GM21825 (cell line): ENCODE data around the gene CLEC3B.

ENCODE experiments used
- ATAC-seq: cut with Tn5 transposase; IDR thresholded peaks from one replicate; pipeline ENCODE4 v1.9.1; 2021; ENCODE audit warnings: mild to moderate bottlenecking, moderate library complexity; ENCODE audit not compliant: unreplicated experiment

CLEC3B gene

GRCh38 chr3:45002720-45003119 lies 23.4 kb upstream of the CLEC3B start:
- no peak for ATAC-seq

GRCh38 chr3:45003406-45003805 lies 22.7 kb upstream of the CLEC3B start:
- ATAC-seq, result no peak

- ATAC-seq, result no peak
These were observed 22.2 kb upstream of the CLEC3B start for GRCh38 chr3:45003859-45004258.

- ATAC-seq, result no peak
These were observed 19.0 kb upstream of the CLEC3B start for GRCh38 chr3:45007091-45007490.

GRCh38 chr3:45008117-45008516 lies 18.0 kb upstream of the CLEC3B start:
- ATAC-seq, result no peak

GRCh38 chr3:45009868-45010267 lies 16.2 kb upstream of the CLEC3B start:
- ATAC-seq, result no peak

- no peak for ATAC-seq
These were observed 15.2 kb upstream of the CLEC3B start for GRCh38 chr3:45010811-45011333.

GRCh38 chr3:45011756-45012508 lies 14.2 kb upstream of the CLEC3B start:
- no peak for ATAC-seq

GRCh38 chr3:45012577-45012976 lies 13.5 kb upstream of the CLEC3B start:
- no peak for ATAC-seq

GRCh38 chr3:45016916-45017315 lies 9.2 kb upstream of the CLEC3B start:
- ATAC-seq, result no peak

- ATAC-seq, result no peak
These were observed 8.3 kb upstream of the CLEC3B start for GRCh38 chr3:45017821-45018220.

- no peak for ATAC-seq
These were observed 5.6 kb upstream of the CLEC3B start for GRCh38 chr3:45020534-45020933.

- ATAC-seq, result no peak
These were observed 4.4 kb upstream of the CLEC3B start for GRCh38 chr3:45021524-45022297.

GRCh38 chr3:45023675-45024074 lies 2.4 kb upstream of the CLEC3B start:
- ATAC-seq, result no peak

- ATAC-seq, result no peak
These were observed 1.4 kb upstream of the CLEC3B start for GRCh38 chr3:45024542-45025255.

GRCh38 chr3:45026957-45027356 lies 854 bp downstream of the CLEC3B start:
- no peak for ATAC-seq

- ATAC-seq, result no peak
These were observed 1.3 kb downstream of the CLEC3B start for GRCh38 chr3:45027441-45027840.

GRCh38 chr3:45029216-45029615 lies 3.1 kb downstream of the CLEC3B start:
- ATAC-seq, result no peak

- ATAC-seq, result no peak
These were observed 3.6 kb downstream of the CLEC3B start for GRCh38 chr3:45029661-45030060.

GRCh38 chr3:45031531-45031930 lies 5.4 kb downstream of the CLEC3B start:
- ATAC-seq, result no peak

GRCh38 chr3:45032113-45032512 lies 6.0 kb downstream of the CLEC3B start:
- ATAC-seq, result no peak
